K562 (cell line): ENCODE measurements around the gene EEPD1. TPM values are rescaled to one million over a fixed set of nuclear protein-coding genes. Genes with fewer than 3 reads are reported as not detected.
A peak's percentile ranks its signal among the peaks of the same experiment; 100 is the strongest.

ENCODE experiments used
- ATAC-seq: fragments of 200-7000 bp; cut with Tn5 transposase; 3 replicates; pipeline ENCODE4 v1.9.1; 2020; ENCODE audit warnings: moderate library complexity
- BruUV-seq: library from RNA; stranded (reverse); fragments of 400-500 nt; replicated peaks from 2 replicates; lab custom pipeline; 2021; lab: Mats Ljungman, UMichigan
- CTCF ChIA-PET: fragments of 300-600 bp; formaldehyde crosslinking; extraction: SDS; loops from one replicate; lab custom pipeline; 2021; ENCODE audit warnings: low intra/inter-chr PET ratio; lab: Yijun Ruan, JAX
- POLR2A ChIA-PET: fragments of 300-600, 350-650 bp; sonication (Branson Sonifier 250); formaldehyde crosslinking; extraction: SDS; loops from one replicate; lab custom pipeline; 2021; ENCODE audit warnings: antibody characterized with exemption, inconsistent platforms; lab: Yijun Ruan, JAX
- DNase-seq, 4 experiments: peaks; one replicate each; pipeline versions ENCODE4 v3.0.0 to v3.0.0-alpha.2; 2011 to 2018; ENCODE audit warnings: low spot score in 3 of 4, mixed read lengths in 3 of 4; ENCODE audit errors: extremely low read depth in 1 of 4
- FAIRE-seq: peaks from 2 replicates; lab custom pipeline; 2011; peaks lifted over from hg19 to GRCh38; lab: Jason Lieb, UNC
- H2AFZ ChIP-seq: 2 replicates; pipeline ENCODE4 v1.6.0; 2011; ENCODE audit warnings: low read depth, low read length, control low read depth, inconsistent platforms
- H3K27ac ChIP-seq: fragments of 200-600 bp; 3 replicates; pipeline ENCODE4 v1.8.0; 2011; ENCODE audit warnings: low read depth, mild to moderate bottlenecking, control low read depth, inconsistent platforms, low read length, moderate library complexity, mixed read lengths; ENCODE audit errors: extremely low read depth
- H3K27me3 ChIP-seq, 2 experiments: fragments of 300-600 bp in 1 of 2; 2 replicates in 1 of 2; 3 replicates in 1 of 2; pipeline versions ENCODE4 v1.6.0 to v1.8.0; 2011; ENCODE audit warnings: inconsistent platforms in 2 of 2, low read length in 2 of 2, mild to moderate bottlenecking in 1 of 2, mixed read lengths in 1 of 2, moderate library complexity in 1 of 2; ENCODE audit not compliant: control insufficient read depth in 2 of 2, insufficient read depth in 2 of 2
- H3K36me3 ChIP-seq: fragments of 300-600 bp; 3 replicates; pipeline ENCODE4 v1.8.0; 2011; ENCODE audit warnings: mild to moderate bottlenecking, low read length, inconsistent platforms; ENCODE audit not compliant: control insufficient read depth, insufficient read depth
- H3K4me1 ChIP-seq, 2 experiments: fragments of 200-600 bp in 1 of 2; replicated peaks in 1 of 2; 2 replicates in 1 of 2; 3 replicates in 1 of 2; pipeline versions ENCODE4 v1.5.1 to v1.8.0; 2011; ENCODE audit warnings: inconsistent platforms in 2 of 2, low read length in 2 of 2, mild to moderate bottlenecking in 1 of 2, mixed read lengths in 1 of 2, moderate library complexity in 1 of 2; ENCODE audit not compliant: control insufficient read depth in 2 of 2, insufficient read depth in 2 of 2
- H3K4me2 ChIP-seq: 2 replicates; pipeline ENCODE4 v1.6.1; 2011; ENCODE audit warnings: low read length, control low read depth, inconsistent platforms, mixed read lengths; ENCODE audit not compliant: insufficient read depth
- H3K4me3 ChIP-seq: fragments of 200-600 bp; sonication (generic), shearing (Covaris generic); 2 replicates; pipeline ENCODE4 v1.5.1; 2016; ENCODE audit warnings: control low read depth, inconsistent platforms
- H3K79me2 ChIP-seq: fragments of 200-600 bp; 3 replicates; pipeline ENCODE4 v1.8.0; 2011; ENCODE audit warnings: low read length, inconsistent platforms; ENCODE audit not compliant: control insufficient read depth, insufficient read depth
- H3K9ac ChIP-seq, 2 experiments: 2 replicates each; pipeline versions ENCODE4 v1.6.0 to v1.6.1; 2011; ENCODE audit warnings: low read depth in 2 of 2, low read length in 2 of 2, control low read depth in 1 of 2, inconsistent platforms in 1 of 2, mild to moderate bottlenecking in 1 of 2, mixed read lengths in 1 of 2; ENCODE audit not compliant: insufficient read depth in 1 of 2
- H3K9me1 ChIP-seq: one replicate; pipeline ENCODE4 v1.6.0; 2011; ENCODE audit warnings: inconsistent platforms, mild to moderate bottlenecking, low read length, moderate library complexity; ENCODE audit not compliant: control insufficient read depth, insufficient read depth
- H3K9me3 ChIP-seq: replicated peaks from 2 replicates; pipeline ENCODE4 v1.5.1; 2011; ENCODE audit warnings: low read depth, low read length, inconsistent platforms; ENCODE audit not compliant: control insufficient read depth, insufficient read depth
- H4K20me1 ChIP-seq: replicated peaks from 2 replicates; pipeline ENCODE4 v1.6.1; 2011; ENCODE audit warnings: low read length, inconsistent platforms, mixed read lengths; ENCODE audit not compliant: control insufficient read depth, insufficient read depth
- CEBPG ChIP-seq, 3 experiments: fragments of 200-800 bp in 1 of 3; sonication (Bioruptor generic) in 1 of 3; sonication (generic) in 1 of 3; formaldehyde crosslinking in 1 of 3; IDR thresholded peaks in 2 of 3; conservative IDR thresholded peaks in 1 of 3; 2 replicates each; pipeline versions ENCODE4 v1.6.1 to v1.8.0; 2016 to 2022; ENCODE audit warnings: missing compliant biosample characterization in 2 of 3, missing genetic modification characterization in 2 of 3, mild to moderate bottlenecking in 1 of 3, missing genetic modification reagents in 1 of 3
- CREB3 ChIP-seq: fragments of 450-650 bp; conservative IDR thresholded peaks from 2 replicates; pipeline ENCODE4 v1.6.1; 2016; ENCODE audit warnings: missing genetic modification characterization, low read depth, mild to moderate bottlenecking, missing compliant biosample characterization, moderate library complexity
- HNRNPH1 ChIP-seq: fragments of 200-400 bp; formaldehyde crosslinking; optimal IDR thresholded peaks from 2 replicates; pipeline ENCODE3; 2017; ENCODE audit warnings: low read depth, mild to moderate bottlenecking, low read length, moderate library complexity
- WGBS: fragments of 100-300 bp; shearing (Covaris generic); methylation state at CpG from one replicate; pipeline ENCODE4 v1.1.6; 2016; ENCODE audit warnings: low coverage, mixed read lengths; ENCODE audit not compliant: insufficient coverage; ENCODE audit errors: missing lambda C conversion rate; 5-methylcytosine and 5-hydroxymethylcytosine counted together
- in situ Hi-C: fragments of 300-500 bp; cut with MboI; formaldehyde crosslinking; loops from 4 replicates; pipeline ENCODE4 v1.15.0; 2018; ENCODE audit warnings: inconsistent platforms, mixed read lengths
- intact Hi-C: fragments of 100-400 bp; cut with micrococcal nuclease; formaldehyde crosslinking; loops from 2 replicates; pipeline ENCODE4 v1.14.2; 2022
- polyA plus RNA-seq, 8 experiments: library from polyadenylated mRNA; depleted of rRNA in 4 of 8; stranded (reverse) in 5 of 8; unstranded in 3 of 8; fragments of >200 nt; fragmentation: Nextera tagmentation in 2 of 8; fragmentation: Illumina TruSeq in 1 of 8; extraction: Ambion mirVana in 2 of 8; extraction: Trizol in 1 of 8; gene quantifications; 2 replicates each; pipeline versions ENCODE4 v1.2.1 to v1.2.3, GENCODE V29; 2011 to 2014; ENCODE audit warnings: inconsistent platforms in 1 of 8, missing spikeins in 1 of 8
- total RNA-seq, 7 experiments: library from RNA; depleted of rRNA in 6 of 7; stranded (reverse); fragments of >200 nt in 6 of 7; fragmentation: Illumina TruSeq in 2 of 7; extraction: Trizol in 2 of 7; gene quantifications; 2 replicates each; pipeline versions ENCODE4 v1.2.1 to v1.2.3, GENCODE V29; 2011 to 2021; ENCODE audit warnings: low replicate concordance in 1 of 7
- TF ChIP-seq, protein P1 (sequence below): fragments of 450-650 bp; IDR thresholded peaks from 2 replicates; pipeline ENCODE4 v1.6.1; 2016

Gene EEPD1
- total and polyA plus RNA-seq, 9 of the 15 experiments (the other 6 are each of a cell fraction or from before 2014, with no cell fraction given), result 0.01 to 1.5 (median 0.74) TPM; not detected in 1

DNA sequence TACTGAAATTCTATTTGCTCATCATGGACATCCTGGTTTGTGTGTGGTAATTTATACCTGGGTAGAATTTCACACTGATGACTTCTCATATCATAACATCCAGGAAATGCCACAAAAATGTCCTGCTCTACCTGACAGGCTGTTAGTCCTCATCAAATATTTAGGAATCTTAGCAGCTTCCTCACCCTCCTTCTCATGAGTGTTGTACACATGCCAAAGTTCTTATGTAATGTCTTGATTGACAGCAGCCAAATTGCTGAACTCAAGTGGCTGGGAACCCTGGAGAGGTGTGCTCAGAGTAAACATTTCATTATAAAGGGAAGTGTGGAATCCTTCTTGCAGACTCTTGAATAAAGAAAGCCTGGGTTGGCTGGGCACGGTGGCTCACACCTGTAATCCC is 8.9 kb downstream of the EEPD1 start (continued):
- no peak for TF ChIP-seq HNRNPH1
- TF ChIP-seq, protein P1, sequence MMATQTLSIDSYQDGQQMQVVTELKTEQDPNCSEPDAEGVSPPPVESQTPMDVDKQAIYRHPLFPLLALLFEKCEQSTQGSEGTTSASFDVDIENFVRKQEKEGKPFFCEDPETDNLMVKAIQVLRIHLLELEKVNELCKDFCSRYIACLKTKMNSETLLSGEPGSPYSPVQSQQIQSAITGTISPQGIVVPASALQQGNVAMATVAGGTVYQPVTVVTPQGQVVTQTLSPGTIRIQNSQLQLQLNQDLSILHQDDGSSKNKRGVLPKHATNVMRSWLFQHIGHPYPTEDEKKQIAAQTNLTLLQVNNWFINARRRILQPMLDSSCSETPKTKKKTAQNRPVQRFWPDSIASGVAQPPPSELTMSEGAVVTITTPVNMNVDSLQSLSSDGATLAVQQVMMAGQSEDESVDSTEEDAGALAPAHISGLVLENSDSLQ, result peak; percentile 87
- TF ChIP-seq, all 486 proteins: peak for 3

DNA sequence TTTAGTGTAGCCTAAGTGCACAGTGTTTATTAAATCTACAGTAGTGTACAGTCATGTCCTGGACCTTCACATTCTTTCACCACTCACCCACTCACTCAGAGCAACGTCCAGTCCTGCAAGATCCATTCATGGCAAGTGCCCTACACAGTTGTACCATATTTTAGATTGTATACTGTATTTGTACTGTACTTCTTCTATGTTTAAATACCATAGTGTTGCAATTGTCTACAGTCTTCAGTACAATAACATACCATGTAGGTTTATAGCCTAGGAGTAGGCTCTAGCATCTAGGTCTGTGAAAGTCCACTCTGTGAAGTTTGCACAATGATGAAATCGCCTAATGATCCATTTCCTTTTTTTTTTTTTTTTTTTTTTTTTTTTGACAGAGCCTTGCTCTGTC is 12.0 kb downstream of the EEPD1 start:
- CTCF ChIA-PET, result no interaction called here
- Histone ChIP-seq H3K4me1 (no peaks in the 10 kb centered on the region), H3K9me3 (no peaks in the 10 kb centered on the region), H2AFZ (no peak overlapping the region), H3K79me2 (no peaks in the 10 kb centered on the region), H3K9ac (no peak overlapping the region), H4K20me1 (0 out of 2 replicates have a peak, but pooled peaks cover 2% of the 10 kb centered on the region), H3K4me3 (no peak overlapping the region), H3K36me3 (no peaks in the 10 kb centered on the region), H3K27me3 (peaks cover 0 to 2% of the 10 kb centered on the region in 2 experiments; a peak in 1 of 5 replicates), H3K9me1 (no peaks in the 10 kb centered on the region), H3K4me2 (no peak overlapping the region), H3K27ac (no peak overlapping the region)
- FAIRE-seq, result no peak
- in situ Hi-C loops (no loop called here), intact Hi-C loops (no loop called here)
- BruUV-seq, result no TSS peak
- WGBS, result 0% methylated on average over 1 of the region's 2 CpGs
- POLR2A ChIA-PET, result no interaction called here
- ATAC-seq, result no peak
- no peak for TF ChIP-seq CREB3 (tag)
- TF ChIP-seq CEBPG (CRISPR knock-in tag; IDR thresholded peaks at IDR 0.05), result no peak
- peak; percentile 47 to 50; a peak in 3 of 4 replicates for TF ChIP-seq CEBPG (tag; conservative IDR thresholded peaks at IDR 0.05 in 1 of 2, IDR thresholded peaks at IDR 0.05 in 1 of 2)
- no peak for DNase-seq
